B cell (primary cell): ENCODE measurements around the gene THSD4.

ENCODE experiments used
- EZH2 ChIP-seq: IDR thresholded peaks from 2 replicates; pipeline ENCODE4 v1.6.1; 2012; ENCODE audit warnings: borderline replicate concordance, low read depth, mild to moderate bottlenecking, moderate library complexity, low read length; ENCODE audit not compliant: insufficient read depth, poor library complexity, severe bottlenecking
- TF ChIP-seq, protein P1 (sequence below): fragments of 200-600 bp; IDR thresholded peaks from one replicate; pipeline ENCODE4 v1.8.0; 2022; ENCODE audit warnings: antibody characterized with exemption, mild to moderate bottlenecking

DNA sequence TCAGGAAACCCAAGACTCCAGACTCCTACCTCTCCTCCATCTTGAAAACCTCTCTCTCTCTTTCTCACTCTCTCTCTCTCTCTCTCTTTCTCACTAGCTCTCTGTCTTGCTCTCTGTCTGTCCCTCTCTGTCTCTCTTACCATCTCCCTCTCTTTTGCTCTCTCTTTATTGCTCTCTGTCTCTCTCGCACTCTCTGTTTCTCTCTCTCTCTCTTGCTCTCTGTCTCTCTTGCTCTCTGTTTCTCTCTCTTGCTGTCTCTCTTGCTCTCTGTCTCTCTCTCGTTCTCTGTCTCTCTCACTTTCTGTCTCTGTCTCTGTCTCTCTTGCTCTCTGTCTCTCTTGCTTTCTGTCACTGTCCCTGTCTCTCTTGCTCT is 620.1 kb downstream of the THSD4 start:
- TF ChIP-seq, protein P1, sequence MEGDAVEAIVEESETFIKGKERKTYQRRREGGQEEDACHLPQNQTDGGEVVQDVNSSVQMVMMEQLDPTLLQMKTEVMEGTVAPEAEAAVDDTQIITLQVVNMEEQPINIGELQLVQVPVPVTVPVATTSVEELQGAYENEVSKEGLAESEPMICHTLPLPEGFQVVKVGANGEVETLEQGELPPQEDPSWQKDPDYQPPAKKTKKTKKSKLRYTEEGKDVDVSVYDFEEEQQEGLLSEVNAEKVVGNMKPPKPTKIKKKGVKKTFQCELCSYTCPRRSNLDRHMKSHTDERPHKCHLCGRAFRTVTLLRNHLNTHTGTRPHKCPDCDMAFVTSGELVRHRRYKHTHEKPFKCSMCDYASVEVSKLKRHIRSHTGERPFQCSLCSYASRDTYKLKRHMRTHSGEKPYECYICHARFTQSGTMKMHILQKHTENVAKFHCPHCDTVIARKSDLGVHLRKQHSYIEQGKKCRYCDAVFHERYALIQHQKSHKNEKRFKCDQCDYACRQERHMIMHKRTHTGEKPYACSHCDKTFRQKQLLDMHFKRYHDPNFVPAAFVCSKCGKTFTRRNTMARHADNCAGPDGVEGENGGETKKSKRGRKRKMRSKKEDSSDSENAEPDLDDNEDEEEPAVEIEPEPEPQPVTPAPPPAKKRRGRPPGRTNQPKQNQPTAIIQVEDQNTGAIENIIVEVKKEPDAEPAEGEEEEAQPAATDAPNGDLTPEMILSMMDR = peak; percentile 18
- no peak for TF ChIP-seq EZH2
